ENCODE data around the gene IL36A. TPM values are rescaled to one million over a fixed set of nuclear protein-coding genes. Genes with fewer than 3 reads are reported as not detected.
A peak's percentile ranks its signal among the peaks of the same experiment; 100 is the strongest.

Gene IL36A
- total and polyA plus RNA-seq, 9 of the 15 experiments (the other 6 are each of a cell fraction or from before 2014, with no cell fraction given): not detected

DNA sequence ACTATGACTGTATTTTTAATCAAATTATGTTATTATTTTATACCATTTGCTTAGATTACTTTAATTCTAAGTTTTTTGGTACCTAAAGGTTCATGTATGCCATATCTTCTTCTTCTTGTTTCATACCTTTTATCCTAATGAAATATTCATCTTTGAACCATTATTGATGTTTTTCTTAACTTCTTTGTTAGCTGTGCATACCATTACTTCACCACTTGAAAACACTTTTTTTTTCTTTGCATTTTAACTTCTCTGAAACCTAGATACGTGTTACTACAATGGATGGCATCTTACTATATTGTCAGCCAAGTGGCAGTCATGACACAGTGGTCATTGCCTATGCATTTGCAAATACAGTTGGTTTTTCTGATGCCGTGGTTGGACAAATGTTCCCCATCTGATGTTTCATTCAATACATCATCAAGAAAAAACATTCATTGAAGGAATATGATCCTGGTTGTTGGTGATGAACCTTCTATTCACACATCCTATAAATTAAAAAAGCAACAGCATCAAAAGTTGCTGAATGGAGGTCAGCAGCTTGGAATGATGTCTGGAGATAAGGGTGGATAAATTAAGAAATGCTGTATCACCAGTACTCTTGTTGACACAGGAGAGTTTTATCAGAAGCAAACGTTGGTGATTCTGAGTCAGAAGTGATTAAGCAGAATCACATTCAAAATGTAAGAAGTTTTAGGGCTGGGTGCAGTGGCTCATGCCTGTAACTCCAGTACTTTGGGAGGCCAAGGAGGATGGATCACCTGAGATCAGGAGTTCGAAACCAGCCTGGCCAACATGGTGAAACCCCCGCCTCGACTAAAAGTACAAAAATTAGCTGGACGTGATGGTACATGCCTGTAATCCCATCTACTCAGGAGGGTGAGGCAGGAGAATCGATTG, 7.4 kb downstream of the IL36A start (continued):
- TF ChIP-seq ZNF830 (CRISPR knock-in tag; IDR thresholded peaks at IDR 0.05): no peak
- peak; percentile 67 for TF ChIP-seq CEBPB (tag; IDR thresholded peaks at IDR 0.05)
- TF ChIP-seq ZSCAN32 (CRISPR knock-in tag; IDR thresholded peaks at IDR 0.05): no peak
- no peak for TF ChIP-seq KDM2B (CRISPR knock-in tag; IDR thresholded peaks at IDR 0.05)
- TF ChIP-seq, protein P1, sequence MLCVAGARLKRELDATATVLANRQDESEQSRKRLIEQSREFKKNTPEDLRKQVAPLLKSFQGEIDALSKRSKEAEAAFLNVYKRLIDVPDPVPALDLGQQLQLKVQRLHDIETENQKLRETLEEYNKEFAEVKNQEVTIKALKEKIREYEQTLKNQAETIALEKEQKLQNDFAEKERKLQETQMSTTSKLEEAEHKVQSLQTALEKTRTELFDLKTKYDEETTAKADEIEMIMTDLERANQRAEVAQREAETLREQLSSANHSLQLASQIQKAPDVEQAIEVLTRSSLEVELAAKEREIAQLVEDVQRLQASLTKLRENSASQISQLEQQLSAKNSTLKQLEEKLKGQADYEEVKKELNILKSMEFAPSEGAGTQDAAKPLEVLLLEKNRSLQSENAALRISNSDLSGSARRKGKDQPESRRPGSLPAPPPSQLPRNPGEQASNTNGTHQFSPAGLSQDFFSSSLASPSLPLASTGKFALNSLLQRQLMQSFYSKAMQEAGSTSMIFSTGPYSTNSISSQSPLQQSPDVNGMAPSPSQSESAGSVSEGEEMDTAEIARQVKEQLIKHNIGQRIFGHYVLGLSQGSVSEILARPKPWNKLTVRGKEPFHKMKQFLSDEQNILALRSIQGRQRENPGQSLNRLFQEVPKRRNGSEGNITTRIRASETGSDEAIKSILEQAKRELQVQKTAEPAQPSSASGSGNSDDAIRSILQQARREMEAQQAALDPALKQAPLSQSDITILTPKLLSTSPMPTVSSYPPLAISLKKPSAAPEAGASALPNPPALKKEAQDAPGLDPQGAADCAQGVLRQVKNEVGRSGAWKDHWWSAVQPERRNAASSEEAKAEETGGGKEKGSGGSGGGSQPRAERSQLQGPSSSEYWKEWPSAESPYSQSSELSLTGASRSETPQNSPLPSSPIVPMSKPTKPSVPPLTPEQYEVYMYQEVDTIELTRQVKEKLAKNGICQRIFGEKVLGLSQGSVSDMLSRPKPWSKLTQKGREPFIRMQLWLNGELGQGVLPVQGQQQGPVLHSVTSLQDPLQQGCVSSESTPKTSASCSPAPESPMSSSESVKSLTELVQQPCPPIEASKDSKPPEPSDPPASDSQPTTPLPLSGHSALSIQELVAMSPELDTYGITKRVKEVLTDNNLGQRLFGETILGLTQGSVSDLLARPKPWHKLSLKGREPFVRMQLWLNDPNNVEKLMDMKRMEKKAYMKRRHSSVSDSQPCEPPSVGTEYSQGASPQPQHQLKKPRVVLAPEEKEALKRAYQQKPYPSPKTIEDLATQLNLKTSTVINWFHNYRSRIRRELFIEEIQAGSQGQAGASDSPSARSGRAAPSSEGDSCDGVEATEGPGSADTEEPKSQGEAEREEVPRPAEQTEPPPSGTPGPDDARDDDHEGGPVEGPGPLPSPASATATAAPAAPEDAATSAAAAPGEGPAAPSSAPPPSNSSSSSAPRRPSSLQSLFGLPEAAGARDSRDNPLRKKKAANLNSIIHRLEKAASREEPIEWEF (CRISPR knock-in tag; IDR thresholded peaks at IDR 0.05): no peak
- TF ChIP-seq, protein P2, sequence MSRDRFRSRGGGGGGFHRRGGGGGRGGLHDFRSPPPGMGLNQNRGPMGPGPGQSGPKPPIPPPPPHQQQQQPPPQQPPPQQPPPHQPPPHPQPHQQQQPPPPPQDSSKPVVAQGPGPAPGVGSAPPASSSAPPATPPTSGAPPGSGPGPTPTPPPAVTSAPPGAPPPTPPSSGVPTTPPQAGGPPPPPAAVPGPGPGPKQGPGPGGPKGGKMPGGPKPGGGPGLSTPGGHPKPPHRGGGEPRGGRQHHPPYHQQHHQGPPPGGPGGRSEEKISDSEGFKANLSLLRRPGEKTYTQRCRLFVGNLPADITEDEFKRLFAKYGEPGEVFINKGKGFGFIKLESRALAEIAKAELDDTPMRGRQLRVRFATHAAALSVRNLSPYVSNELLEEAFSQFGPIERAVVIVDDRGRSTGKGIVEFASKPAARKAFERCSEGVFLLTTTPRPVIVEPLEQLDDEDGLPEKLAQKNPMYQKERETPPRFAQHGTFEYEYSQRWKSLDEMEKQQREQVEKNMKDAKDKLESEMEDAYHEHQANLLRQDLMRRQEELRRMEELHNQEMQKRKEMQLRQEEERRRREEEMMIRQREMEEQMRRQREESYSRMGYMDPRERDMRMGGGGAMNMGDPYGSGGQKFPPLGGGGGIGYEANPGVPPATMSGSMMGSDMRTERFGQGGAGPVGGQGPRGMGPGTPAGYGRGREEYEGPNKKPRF (IDR thresholded peaks at IDR 0.05; ENCODE audit: low read depth, low read length): no peak
- TF ChIP-seq, protein P3, sequence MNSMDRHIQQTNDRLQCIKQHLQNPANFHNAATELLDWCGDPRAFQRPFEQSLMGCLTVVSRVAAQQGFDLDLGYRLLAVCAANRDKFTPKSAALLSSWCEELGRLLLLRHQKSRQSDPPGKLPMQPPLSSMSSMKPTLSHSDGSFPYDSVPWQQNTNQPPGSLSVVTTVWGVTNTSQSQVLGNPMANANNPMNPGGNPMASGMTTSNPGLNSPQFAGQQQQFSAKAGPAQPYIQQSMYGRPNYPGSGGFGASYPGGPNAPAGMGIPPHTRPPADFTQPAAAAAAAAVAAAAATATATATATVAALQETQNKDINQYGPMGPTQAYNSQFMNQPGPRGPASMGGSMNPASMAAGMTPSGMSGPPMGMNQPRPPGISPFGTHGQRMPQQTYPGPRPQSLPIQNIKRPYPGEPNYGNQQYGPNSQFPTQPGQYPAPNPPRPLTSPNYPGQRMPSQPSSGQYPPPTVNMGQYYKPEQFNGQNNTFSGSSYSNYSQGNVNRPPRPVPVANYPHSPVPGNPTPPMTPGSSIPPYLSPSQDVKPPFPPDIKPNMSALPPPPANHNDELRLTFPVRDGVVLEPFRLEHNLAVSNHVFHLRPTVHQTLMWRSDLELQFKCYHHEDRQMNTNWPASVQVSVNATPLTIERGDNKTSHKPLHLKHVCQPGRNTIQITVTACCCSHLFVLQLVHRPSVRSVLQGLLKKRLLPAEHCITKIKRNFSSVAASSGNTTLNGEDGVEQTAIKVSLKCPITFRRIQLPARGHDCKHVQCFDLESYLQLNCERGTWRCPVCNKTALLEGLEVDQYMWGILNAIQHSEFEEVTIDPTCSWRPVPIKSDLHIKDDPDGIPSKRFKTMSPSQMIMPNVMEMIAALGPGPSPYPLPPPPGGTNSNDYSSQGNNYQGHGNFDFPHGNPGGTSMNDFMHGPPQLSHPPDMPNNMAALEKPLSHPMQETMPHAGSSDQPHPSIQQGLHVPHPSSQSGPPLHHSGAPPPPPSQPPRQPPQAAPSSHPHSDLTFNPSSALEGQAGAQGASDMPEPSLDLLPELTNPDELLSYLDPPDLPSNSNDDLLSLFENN (IDR thresholded peaks at IDR 0.05; ENCODE audit: low read depth in 2 of 2, low read length in 2 of 2): peak in 1 of 2 experiments; percentile 93; a peak in 2 of 4 replicates
- TF ChIP-seq ZNF785 (CRISPR knock-in tag; IDR thresholded peaks at IDR 0.05): no peak
- TF ChIP-seq ATF1 (CRISPR knock-in tag; IDR thresholded peaks at IDR 0.05): no peak
- TF ChIP-seq ATF1 (tag; IDR thresholded peaks at IDR 0.05): peak; percentile 86
- no peak for TF ChIP-seq ZNF449 (CRISPR knock-in tag; IDR thresholded peaks at IDR 0.05)
- 0 out of 2 replicates have a peak, but pooled peaks have one; percentile 10 for TF ChIP-seq ZFPM2 (CRISPR knock-in tag; IDR thresholded peaks at IDR 0.05)
